Measurements from ENCODE around the gene ENTHD1.

GRCh38 chr22:39839917-39840510 lies 53.5 kb downstream of the ENTHD1 start:
- TF ChIP-seq POLR2A (IDR thresholded peaks at IDR 0.05; ENCODE audit: low read depth, low read length) (no peak), POLR2AphosphoS5 (IDR thresholded peaks at IDR 0.05; ENCODE audit: insufficient read depth, low read depth, low read length) (no peak)
